SU-DHL-6 (cell line): Measurements from ENCODE around the gene IL17RC.

Source experiments
- CTCF ChIP-seq: fragments of 200-600 bp; sonication (generic); IDR thresholded peaks from one replicate; pipeline ENCODE4 v1.5.1; 2017; ENCODE audit warnings: antibody characterized with exemption, mild to moderate bottlenecking, low read length, moderate library complexity; ENCODE audit not compliant: insufficient read depth, poor library complexity, severe bottlenecking
- EZH2phosphoT487 ChIP-seq: fragments of 200-600 bp; sonication (generic), shearing (Covaris generic); conservative IDR thresholded peaks from 2 replicates; pipeline ENCODE4 v1.6.1; 2018; ENCODE audit warnings: mild to moderate bottlenecking, antibody characterized with exemption, low read length, moderate library complexity, mixed read lengths

DNA sequence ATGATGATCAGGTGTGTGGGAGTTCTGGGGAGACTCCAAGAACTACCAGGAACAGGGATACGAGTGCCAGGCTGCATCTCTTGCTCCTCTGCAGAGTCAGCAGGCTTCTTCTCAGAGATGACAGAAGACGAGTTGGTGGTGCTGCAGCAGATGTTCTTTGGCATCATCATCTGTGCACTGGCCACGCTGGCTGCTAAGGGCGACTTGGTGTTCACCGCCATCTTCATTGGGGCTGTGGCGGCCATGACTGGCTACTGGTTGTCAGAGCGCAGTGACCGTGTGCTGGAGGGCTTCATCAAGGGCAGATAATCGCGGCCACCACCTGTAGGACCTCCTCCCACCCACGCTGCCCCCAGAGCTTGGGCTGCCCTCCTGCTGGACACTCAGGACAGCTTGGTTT lies 27.4 kb downstream of the IL17RC start:
- TF ChIP-seq CTCF (no peak), EZH2phosphoT487 (no peak)
